ENCODE results near the gene ANKS1A. TPM values are rescaled to one million over a fixed set of nuclear protein-coding genes. Genes with fewer than 3 reads are reported as not detected.

The ANKS1A gene
- polyA plus RNA-seq, 3 donors: 1.7 to 8.0 (median 3.1) TPM

DNA sequence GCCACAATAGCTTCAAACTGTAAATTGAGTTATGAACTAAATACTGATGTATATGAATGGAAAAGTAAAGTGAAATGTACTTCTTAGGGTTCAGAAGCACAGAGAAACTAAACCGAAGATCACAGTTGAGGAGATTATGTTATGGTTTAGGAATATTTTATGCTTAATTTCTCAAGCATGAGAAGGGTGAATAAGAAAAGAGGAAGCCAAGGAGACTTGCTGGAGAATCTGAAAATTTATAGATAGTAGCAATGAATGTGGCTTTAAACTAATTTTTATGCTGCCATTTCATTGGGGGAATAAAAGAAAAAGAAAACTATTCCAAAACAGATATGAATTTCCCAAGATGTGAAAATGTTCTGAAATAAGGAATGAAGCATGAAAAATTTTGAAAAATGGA is 5.6 kb downstream of the ANKS1A start:
- H3K36me3 ChIP-seq (replicated peaks in 1 of 2; ENCODE audit: control insufficient read depth in 1 of 2, insufficient read depth in 2 of 2, low read length in 2 of 2): no peaks in the 10 kb centered on the region
- Mint-ChIP-seq H3K36me3 (peaks cover 0 to 3% of the 10 kb centered on the region in 2 donors), H3K4me3 (no peak overlapping the region), H3K27ac (peak overlapping the region in 1 of 7 donors; percentile 32), H3K4me1 (peaks cover 37% of the 10 kb centered on the region), H3K9me3 (no peaks in the 10 kb centered on the region), H3K27me3 (ENCODE audit: low read depth in 3 of 3) (no peaks in the 10 kb centered on the region)
- no peak overlapping the region for H2AFZ ChIP-seq (ENCODE audit: insufficient read depth, low read depth, low read length, poor library complexity, severe bottlenecking)
- WGBS (ENCODE audit: insufficient coverage): no CpG with 5 or more reads among the region's 1 CpG
- no peak for TF ChIP-seq CTCF (IDR thresholded peaks at IDR 0.05)
- peaks cover 18 to 26% of the 10 kb centered on the region in 2 donors for H3K4me1 ChIP-seq (ENCODE audit: control insufficient read depth in 1 of 2, insufficient read depth in 2 of 2, low read length in 2 of 2)
- no peak for DNase-seq
- H3K4me3 ChIP-seq (replicated peaks in 1 of 3; ENCODE audit: low read depth in 2 of 3, low read length in 3 of 3): no peak overlapping the region
- no peak overlapping the region for H3K4me2 ChIP-seq (replicated peaks; ENCODE audit: extremely low read depth, low read length, poor library complexity, severe bottlenecking)
- intact Hi-C loops (cut with micrococcal nuclease): no loop called here
- no peak overlapping the region for H3K9ac ChIP-seq (ENCODE audit: insufficient read depth, low read length, poor library complexity, severe bottlenecking)
- H3K27me3 ChIP-seq (ENCODE audit: control insufficient read depth in 2 of 2, insufficient read depth in 2 of 2, low read length in 2 of 2): no peaks in the 10 kb centered on the region
- no peaks in the 10 kb centered on the region for H3K9me3 ChIP-seq (replicated peaks in 1 of 2; ENCODE audit: control insufficient read depth in 1 of 2, insufficient read depth in 1 of 2, low read length in 2 of 2)
- H4K20me1 ChIP-seq (ENCODE audit: insufficient read depth, low read length): peaks cover 72% of the 10 kb centered on the region
- H3K27ac ChIP-seq (ENCODE audit: low read depth in 1 of 2, low read length in 2 of 2): peak overlapping the region in 1 of 2 donors; percentile 18
- peaks cover 93% of the 10 kb centered on the region for H3K79me2 ChIP-seq (ENCODE audit: insufficient read depth, low read length)

DNA sequence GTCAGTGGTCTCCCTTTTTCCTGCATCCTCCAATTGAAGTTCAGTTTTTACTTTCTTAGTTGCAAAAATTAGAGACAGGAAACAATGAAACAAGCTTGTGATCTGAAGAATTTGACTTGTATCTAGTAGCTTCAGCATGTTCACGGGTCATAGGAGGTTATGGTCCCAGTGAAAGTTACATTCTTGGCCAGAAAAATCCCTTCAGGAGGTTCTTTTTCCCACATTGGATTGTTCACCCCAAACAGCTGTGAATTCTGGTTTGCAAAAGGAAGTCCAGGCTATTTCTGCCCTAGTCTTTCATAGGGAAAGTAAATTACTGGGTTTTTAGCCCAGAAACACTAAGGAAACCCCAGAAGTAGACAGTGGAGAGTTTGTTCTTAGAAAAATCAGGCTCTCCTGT is 8.1 kb downstream of the ANKS1A start:
- no peak for DNase-seq
- intact Hi-C loops (cut with micrococcal nuclease): no loop called here
- H3K4me1 ChIP-seq (ENCODE audit: control insufficient read depth in 1 of 2, insufficient read depth in 2 of 2, low read length in 2 of 2): peaks cover 2 to 16% of the 10 kb centered on the region in 2 donors
- no peak overlapping the region for H2AFZ ChIP-seq (ENCODE audit: insufficient read depth, low read depth, low read length, poor library complexity, severe bottlenecking)
- H3K9me3 ChIP-seq (replicated peaks in 1 of 2; ENCODE audit: control insufficient read depth in 1 of 2, insufficient read depth in 1 of 2, low read length in 2 of 2): no peaks in the 10 kb centered on the region
- no peaks in the 10 kb centered on the region for H3K27me3 ChIP-seq (ENCODE audit: control insufficient read depth in 2 of 2, insufficient read depth in 2 of 2, low read length in 2 of 2)
- Mint-ChIP-seq H3K4me3 (no peak overlapping the region), H3K9me3 (no peaks in the 10 kb centered on the region), H3K27me3 (ENCODE audit: low read depth in 3 of 3) (no peaks in the 10 kb centered on the region), H3K4me1 (peaks cover 27% of the 10 kb centered on the region), H3K27ac (no peak overlapping the region), H3K36me3 (peaks cover 0 to 9% of the 10 kb centered on the region in 2 donors)
- H3K36me3 ChIP-seq (replicated peaks in 1 of 2; ENCODE audit: control insufficient read depth in 1 of 2, insufficient read depth in 2 of 2, low read length in 2 of 2): peaks cover 0 to 4% of the 10 kb centered on the region in 2 donors
- H3K4me3 ChIP-seq (replicated peaks in 1 of 3; ENCODE audit: low read depth in 2 of 3, low read length in 3 of 3): no peak overlapping the region
- H4K20me1 ChIP-seq (ENCODE audit: insufficient read depth, low read length): peaks cover 91% of the 10 kb centered on the region
- no peak for TF ChIP-seq CTCF (IDR thresholded peaks at IDR 0.05)
- peaks cover 99% of the 10 kb centered on the region for H3K79me2 ChIP-seq (ENCODE audit: insufficient read depth, low read length)
- no peak overlapping the region for H3K9ac ChIP-seq (ENCODE audit: insufficient read depth, low read length, poor library complexity, severe bottlenecking)
- 100% methylated on average over 1 of the region's 1 CpG for WGBS (ENCODE audit: insufficient coverage)
- no peak overlapping the region for H3K27ac ChIP-seq (ENCODE audit: low read depth in 1 of 2, low read length in 2 of 2)
- no peak overlapping the region for H3K4me2 ChIP-seq (replicated peaks; ENCODE audit: extremely low read depth, low read length, poor library complexity, severe bottlenecking)

Measured in CD14-positive monocyte (primary cell).